Left kidney (tissue), 8 donors: Measurements from ENCODE around the gene PTS. TPM values are rescaled to one million over a fixed set of nuclear protein-coding genes. Genes with fewer than 3 reads are reported as not detected.
A peak's percentile ranks its signal among the peaks of the same experiment; 100 is the strongest.
"Not testable (repeated sequence)": the region's sequence is repeated elsewhere in the genome, so short reads cannot be mapped to it uniquely, and the experiment has no call there.

Source experiments
- DNase-seq: peaks from one replicate; pipeline ENCODE4 v3.0.0-alpha.2; 2013
- long read RNA-seq, 8 donors: transcript quantifications; one replicate each; lab custom pipeline, GENCODE V29; 2026
- polyA plus RNA-seq: library from polyadenylated mRNA; unstranded; fragments of 120-200 nt; gene quantifications from one replicate; pipeline ENCODE4 v1.2.1, GENCODE V29; 2013; ENCODE audit not compliant: insufficient read length

PTS gene
- 63.5 TPM for polyA plus RNA-seq
- long read RNA-seq, donor 1, transcript PTS-201 (6 exons, 935 nt): major isoform, 33 of 35 reads
- long read RNA-seq, donor 1, partial matches to known transcripts: 0 of 35 reads
- long read RNA-seq, donor 1, other reads (novel, unspliced or antisense): 0 of 35 reads
- long read RNA-seq, donor 2, transcript PTS-206 (3 exons, 601 nt): minor isoform, 7 of 29 reads
- long read RNA-seq, donor 2, transcript PTS-201 (6 exons, 935 nt): major isoform, 20 of 29 reads
- long read RNA-seq, donor 2, partial matches to known transcripts: 0 of 29 reads
- long read RNA-seq, donor 2, other reads (novel, unspliced or antisense): 0 of 29 reads
- long read RNA-seq, donor 3, transcript PTS-201 (6 exons, 935 nt): major isoform, 18 of 24 reads
- long read RNA-seq, donor 3, partial matches to known transcripts: 0 of 24 reads
- long read RNA-seq, donor 3, other reads (novel, unspliced or antisense): 0 of 24 reads
- long read RNA-seq, donor 4, partial matches to known transcripts: 0 of 2 reads
- long read RNA-seq, donor 4, other reads (novel, unspliced or antisense): 0 of 2 reads
- long read RNA-seq, donor 5, transcript PTS-201 (6 exons, 935 nt): major isoform, 51 of 74 reads
- long read RNA-seq, donor 5, partial matches to known transcripts: 15 of 74 reads
- long read RNA-seq, donor 5, other reads (novel, unspliced or antisense): 0 of 74 reads
- long read RNA-seq, donor 6, transcript PTS-201 (6 exons, 935 nt): major isoform, 32 of 48 reads
- long read RNA-seq, donor 6, partial matches to known transcripts: 10 of 48 reads
- long read RNA-seq, donor 6, other reads (novel, unspliced or antisense): 0 of 48 reads
- long read RNA-seq, donor 7, transcript PTS-201 (6 exons, 935 nt): major isoform, 31 of 50 reads
- long read RNA-seq, donor 7, transcript PTS-206 (3 exons, 601 nt): minor isoform, 9 of 50 reads
- long read RNA-seq, donor 7, partial matches to known transcripts: 6 of 50 reads
- long read RNA-seq, donor 7, other reads (novel, unspliced or antisense): 0 of 50 reads
- long read RNA-seq, donor 8, transcript PTS-201 (6 exons, 935 nt): major isoform, 14 of 27 reads
- long read RNA-seq, donor 8, transcript PTS-206 (3 exons, 601 nt): minor isoform, 5 of 27 reads
- long read RNA-seq, donor 8, partial matches to known transcripts: 7 of 27 reads
- long read RNA-seq, donor 8, other reads (novel, unspliced or antisense): 0 of 27 reads

DNA sequence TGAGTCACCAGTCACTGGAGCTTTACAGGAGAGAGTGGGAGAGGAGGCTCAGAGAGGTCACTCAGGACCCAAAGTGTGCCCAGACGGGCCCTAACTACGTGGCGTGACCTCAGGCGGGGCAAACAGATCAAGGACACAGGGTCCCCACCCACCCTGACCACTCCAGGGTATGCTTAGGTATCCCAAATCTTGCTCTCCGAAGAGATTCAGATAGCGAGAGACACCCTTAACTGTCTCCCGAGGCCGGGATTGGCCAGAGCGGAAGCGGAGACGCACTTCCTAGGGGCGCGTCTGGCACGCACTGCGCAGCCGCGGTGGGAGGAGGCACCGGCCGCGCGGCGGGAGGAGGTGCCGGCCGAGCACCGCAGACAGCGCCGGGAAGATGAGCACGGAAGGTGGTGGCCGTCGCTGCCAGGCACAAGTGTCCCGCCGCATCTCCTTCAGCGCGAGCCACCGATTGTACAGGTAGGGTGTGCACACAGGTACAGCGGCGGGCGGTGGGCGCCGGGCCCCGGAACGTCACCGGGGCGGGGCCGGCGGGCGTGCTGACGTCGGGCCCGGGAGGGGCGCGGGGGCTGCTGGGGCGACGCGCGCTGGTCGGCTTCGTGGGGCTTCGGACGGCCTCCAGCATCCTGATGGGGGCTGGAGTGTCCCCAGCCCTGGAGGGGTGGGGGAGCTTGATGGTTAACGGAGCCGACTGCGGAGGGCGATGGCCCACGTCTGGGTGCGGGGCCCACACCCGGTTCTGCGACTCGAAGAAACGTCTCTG is at the start of gene PTS:
Gene PTS (plus strand): TSS at position 367 of the 769 bp plus-strand sequence. CDS start 16 bp downstream, at position 383.
- peak; percentile 85 for DNase-seq

- DNase-seq: no peak
Observed at GRCh38 chr11:112177589-112177988, 48.6 kb upstream of the PTS start.

DNA sequence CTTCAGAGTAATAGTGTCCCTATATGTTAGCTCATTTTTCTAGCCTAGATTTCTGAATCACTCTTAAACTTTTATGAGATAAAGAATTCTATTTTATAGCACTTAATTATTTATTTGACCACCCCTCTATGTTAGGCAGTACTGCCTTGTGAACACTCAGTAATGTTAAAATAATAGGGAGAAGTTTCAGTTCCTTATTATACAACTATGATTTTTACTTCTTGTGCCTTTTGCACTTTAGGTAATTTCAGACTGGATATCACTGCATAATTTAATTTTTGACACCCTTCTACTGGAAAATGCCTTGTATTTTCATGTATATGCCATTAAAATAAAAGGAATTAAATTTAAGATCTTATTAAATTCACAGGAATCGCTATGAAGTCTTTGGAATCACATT is 47.8 kb upstream of the PTS start:
- no peak for DNase-seq

GRCh38 chr11:112178936-112179335 is 47.3 kb upstream of the PTS start:
- DNase-seq: no peak

- no peak for DNase-seq
Observed at GRCh38 chr11:112179601-112180000, 46.6 kb upstream of the PTS start.

GRCh38 chr11:112182867-112183266 is 43.4 kb upstream of the PTS start:
- no peak for DNase-seq

DNA sequence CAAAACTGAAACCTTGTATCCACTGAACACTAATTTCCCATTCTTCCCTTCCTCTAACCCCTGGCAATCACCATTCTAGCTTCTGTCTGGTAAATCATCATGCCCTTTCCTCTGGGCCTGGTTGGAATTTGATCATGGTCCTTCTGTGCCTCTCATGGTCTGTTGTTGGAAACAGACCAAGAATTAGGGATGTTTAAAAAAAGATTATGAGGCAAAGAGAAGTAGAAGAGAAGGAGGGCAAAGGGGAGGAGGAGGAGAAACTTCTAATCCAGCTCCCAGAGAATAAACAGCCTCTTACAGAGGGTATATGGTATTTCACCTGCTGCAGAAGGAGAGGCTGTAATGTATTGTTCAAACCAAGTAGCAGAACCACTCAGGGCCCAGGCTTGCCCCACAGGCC is 40.3 kb upstream of the PTS start:
- no peak for DNase-seq

DNA sequence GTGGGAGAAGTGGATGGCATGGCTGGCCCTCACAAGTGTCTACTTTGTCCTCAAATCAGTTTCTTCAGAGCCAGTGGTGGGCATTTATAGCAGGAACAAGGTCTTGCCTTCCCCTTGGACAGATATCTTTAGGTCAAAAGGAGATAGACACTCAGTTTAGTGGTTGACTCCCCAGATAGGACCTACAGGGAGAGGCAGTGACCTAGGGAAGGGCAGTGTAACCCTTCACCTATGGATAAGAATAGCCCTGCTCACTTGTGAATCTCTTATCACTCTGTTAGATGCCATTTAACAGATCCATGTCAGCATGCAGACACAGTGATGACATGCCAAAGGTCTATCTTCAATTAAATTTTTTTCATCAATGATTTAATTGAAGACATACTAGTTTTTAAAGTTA is 39.9 kb upstream of the PTS start:
- no peak for DNase-seq

GRCh38 chr11:112195113-112195512 is 31.1 kb upstream of the PTS start:
- DNase-seq: not testable (repeated sequence)

GRCh38 chr11:112195951-112196351 is 30.3 kb upstream of the PTS start:
- no peak for DNase-seq

GRCh38 chr11:112196519-112197087 is 29.6 kb upstream of the PTS start:
- no peak for DNase-seq

GRCh38 chr11:112199101-112199500 is 27.1 kb upstream of the PTS start:
- not testable (repeated sequence) for DNase-seq

- DNase-seq: no peak
Observed at GRCh38 chr11:112200252-112200651, 26.0 kb upstream of the PTS start.

GRCh38 chr11:112206071-112206470 is 20.2 kb upstream of the PTS start:
- no peak for DNase-seq

- no peak for DNase-seq
Observed at GRCh38 chr11:112210890-112211289, 15.3 kb upstream of the PTS start.

- DNase-seq: no peak
Observed at GRCh38 chr11:112211536-112211935, 14.7 kb upstream of the PTS start.

DNA sequence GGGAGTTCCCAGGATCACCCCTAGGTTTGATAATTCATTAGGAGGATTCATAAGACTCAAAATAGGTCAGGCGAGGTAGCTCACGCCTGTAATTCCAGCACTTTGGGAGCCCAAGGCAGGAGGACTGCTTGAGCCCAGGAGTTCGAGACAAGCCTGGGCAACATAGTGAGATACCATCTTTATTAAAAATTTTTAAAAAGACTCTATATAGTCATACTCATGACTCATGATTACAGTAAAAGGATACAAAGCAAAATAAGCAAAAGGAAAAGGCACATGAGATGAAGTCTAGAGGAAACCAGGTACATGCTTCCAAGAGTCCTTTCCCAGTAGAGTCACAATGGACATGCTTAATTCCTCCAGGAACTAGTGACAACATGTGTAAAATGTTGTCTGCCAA is 13.9 kb upstream of the PTS start:
- DNase-seq: no peak

- no peak for DNase-seq
Observed at GRCh38 chr11:112212710-112213109, 13.5 kb upstream of the PTS start.

GRCh38 chr11:112213753-112214152 is 12.5 kb upstream of the PTS start:
- DNase-seq: no peak

GRCh38 chr11:112215621-112216020 is 10.6 kb upstream of the PTS start:
- DNase-seq: no peak

DNA sequence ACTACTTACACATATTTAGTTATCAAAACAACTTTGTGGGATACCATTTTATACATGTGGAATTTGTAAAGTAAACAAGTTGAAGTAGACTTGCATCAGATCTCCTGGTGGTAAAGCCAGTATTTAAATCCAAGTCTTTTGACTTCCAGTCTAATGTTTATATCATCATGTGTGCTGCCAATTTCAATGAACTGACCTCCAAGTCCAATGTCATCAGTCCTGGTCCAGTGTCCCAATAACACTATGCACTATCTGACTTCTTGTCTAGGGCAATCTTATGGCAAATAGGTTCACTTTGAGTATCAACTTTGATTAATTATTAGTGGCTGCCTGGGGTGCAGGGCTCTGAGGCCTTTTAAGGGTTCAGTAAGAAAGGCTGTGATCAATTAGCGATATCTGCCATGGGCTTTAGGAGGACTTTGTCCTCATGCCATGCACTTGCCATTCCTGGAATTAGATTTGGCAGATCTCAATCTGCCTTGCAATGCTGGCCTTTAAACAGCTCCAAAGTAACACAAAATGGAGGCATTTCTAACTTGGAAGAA is 9.6 kb upstream of the PTS start:
- DNase-seq: no peak
